WTC11 (cell line): Measurements from ENCODE around the gene MITF.

Experiments used
- ATF1 ChIP-seq: sonication (generic); formaldehyde crosslinking; IDR thresholded peaks from 2 replicates; pipeline ENCODE4 v1.8.1; 2023; ENCODE audit warnings: mild to moderate bottlenecking, moderate library complexity, missing genetic modification reagents
- IRF2 ChIP-seq: sonication (generic); formaldehyde crosslinking; IDR thresholded peaks from 2 replicates; pipeline ENCODE4 v1.8.0; 2022; ENCODE audit warnings: low read depth, missing genetic modification reagents, borderline replicate concordance
- PRRX2 ChIP-seq: fragments of 250-450 bp; sonication (Bioruptor Pico); IDR thresholded peaks from 2 replicates; pipeline ENCODE4 v1.8.0; 2021; ENCODE audit warnings: mild to moderate bottlenecking
- RORB ChIP-seq: fragments of 250-450 bp; sonication (Bioruptor Pico); IDR thresholded peaks from 2 replicates; pipeline ENCODE4 v1.9.0; 2021; ENCODE audit warnings: mild to moderate bottlenecking
- SP1 ChIP-seq: sonication (generic); formaldehyde crosslinking; conservative IDR thresholded peaks from 2 replicates; pipeline ENCODE4 v1.8.1; 2022; ENCODE audit warnings: missing genetic modification reagents
- TF ChIP-seq, protein P1 (sequence below): fragments of 200-600 bp; IDR thresholded peaks from 2 replicates; pipeline ENCODE4 v1.8.0; 2022; ENCODE audit warnings: antibody characterized with exemption

- TF ChIP-seq RORB (CRISPR knock-in tag) (no peak), SP1 (CRISPR knock-in tag) (no peak), IRF2 (no peak), ATF1 (CRISPR knock-in tag) (no peak), PRRX2 (CRISPR knock-in tag) (no peak)
- TF ChIP-seq, protein P1, sequence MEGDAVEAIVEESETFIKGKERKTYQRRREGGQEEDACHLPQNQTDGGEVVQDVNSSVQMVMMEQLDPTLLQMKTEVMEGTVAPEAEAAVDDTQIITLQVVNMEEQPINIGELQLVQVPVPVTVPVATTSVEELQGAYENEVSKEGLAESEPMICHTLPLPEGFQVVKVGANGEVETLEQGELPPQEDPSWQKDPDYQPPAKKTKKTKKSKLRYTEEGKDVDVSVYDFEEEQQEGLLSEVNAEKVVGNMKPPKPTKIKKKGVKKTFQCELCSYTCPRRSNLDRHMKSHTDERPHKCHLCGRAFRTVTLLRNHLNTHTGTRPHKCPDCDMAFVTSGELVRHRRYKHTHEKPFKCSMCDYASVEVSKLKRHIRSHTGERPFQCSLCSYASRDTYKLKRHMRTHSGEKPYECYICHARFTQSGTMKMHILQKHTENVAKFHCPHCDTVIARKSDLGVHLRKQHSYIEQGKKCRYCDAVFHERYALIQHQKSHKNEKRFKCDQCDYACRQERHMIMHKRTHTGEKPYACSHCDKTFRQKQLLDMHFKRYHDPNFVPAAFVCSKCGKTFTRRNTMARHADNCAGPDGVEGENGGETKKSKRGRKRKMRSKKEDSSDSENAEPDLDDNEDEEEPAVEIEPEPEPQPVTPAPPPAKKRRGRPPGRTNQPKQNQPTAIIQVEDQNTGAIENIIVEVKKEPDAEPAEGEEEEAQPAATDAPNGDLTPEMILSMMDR, result no peak
These were observed 47.6 kb downstream of the MITF start for GRCh38 chr3:69786854-69787253.
